ENCODE data around the gene GRAMD1B. TPM values are rescaled to one million over a fixed set of nuclear protein-coding genes. Genes with fewer than 3 reads are reported as not detected.

The GRAMD1B gene
- total RNA-seq, 1 donor from 2014 or later: 6.0 TPM

DNA sequence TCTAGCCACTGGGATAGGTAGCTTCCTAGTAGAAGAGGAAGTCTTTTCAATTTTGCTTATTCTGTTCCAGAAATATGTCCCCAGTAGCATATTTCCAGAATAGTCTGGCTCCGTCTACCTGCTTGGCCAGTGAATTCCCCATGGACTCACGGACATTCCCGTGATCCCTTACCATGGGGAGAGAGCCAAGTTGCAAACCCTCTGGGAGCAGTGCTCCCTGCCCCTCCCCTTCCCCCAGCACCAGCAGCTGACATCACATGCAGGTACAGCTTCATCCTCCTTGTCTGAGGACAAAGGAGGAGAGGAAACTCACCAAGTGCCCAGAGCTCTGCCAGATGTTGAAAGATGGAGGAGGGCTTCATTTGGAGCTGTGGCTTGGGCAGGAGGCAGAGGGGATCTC lies 61.2 kb downstream of the GRAMD1B start:
- no peak overlapping the region for H3K4me3 ChIP-seq (ENCODE audit: low read depth, low read length)
- DNase-seq (ENCODE audit: low read depth): no peak
- TF ChIP-seq, protein P1, sequence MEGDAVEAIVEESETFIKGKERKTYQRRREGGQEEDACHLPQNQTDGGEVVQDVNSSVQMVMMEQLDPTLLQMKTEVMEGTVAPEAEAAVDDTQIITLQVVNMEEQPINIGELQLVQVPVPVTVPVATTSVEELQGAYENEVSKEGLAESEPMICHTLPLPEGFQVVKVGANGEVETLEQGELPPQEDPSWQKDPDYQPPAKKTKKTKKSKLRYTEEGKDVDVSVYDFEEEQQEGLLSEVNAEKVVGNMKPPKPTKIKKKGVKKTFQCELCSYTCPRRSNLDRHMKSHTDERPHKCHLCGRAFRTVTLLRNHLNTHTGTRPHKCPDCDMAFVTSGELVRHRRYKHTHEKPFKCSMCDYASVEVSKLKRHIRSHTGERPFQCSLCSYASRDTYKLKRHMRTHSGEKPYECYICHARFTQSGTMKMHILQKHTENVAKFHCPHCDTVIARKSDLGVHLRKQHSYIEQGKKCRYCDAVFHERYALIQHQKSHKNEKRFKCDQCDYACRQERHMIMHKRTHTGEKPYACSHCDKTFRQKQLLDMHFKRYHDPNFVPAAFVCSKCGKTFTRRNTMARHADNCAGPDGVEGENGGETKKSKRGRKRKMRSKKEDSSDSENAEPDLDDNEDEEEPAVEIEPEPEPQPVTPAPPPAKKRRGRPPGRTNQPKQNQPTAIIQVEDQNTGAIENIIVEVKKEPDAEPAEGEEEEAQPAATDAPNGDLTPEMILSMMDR (conservative IDR thresholded peaks at IDR 0.05; ENCODE audit: low read depth, low read length): no peak

DNA sequence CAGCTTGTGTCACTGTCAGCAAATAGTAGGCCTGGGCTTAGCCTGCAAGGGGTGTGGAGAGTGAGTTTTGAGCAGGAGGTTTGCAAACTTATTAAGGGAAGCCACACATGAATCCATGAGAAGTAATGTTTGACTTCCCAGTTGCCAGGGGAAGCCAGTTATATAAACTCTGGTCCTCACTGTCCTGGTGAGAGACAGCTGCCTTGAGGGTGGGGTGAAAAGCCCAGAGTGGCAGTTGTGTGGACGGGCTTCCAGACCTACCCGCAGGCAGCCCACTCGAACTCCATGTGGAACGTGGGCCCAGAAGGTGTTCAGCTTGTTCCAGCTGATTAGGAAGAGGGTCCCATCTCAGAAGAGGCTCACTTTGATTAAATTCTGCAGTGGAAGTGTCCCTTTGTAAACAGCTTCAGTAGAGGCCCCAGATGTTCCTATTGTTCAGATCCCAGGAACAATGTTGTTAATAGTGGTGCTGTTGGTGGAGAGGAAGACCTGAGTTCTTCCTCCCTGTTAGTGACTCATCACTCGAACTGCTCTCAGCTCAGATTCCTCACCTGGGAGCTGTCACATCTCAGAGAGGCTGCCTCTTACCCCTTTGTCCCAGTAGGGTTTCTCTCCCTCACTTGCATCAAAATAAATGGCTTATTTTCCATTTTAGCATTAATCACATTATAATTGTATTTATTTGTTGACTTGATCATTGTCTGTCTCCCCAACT lies 63.4 kb downstream of the GRAMD1B start:
- TF ChIP-seq, protein P1 (conservative IDR thresholded peaks at IDR 0.05; ENCODE audit: low read depth, low read length): no peak
- DNase-seq (ENCODE audit: low read depth): no peak

DNA sequence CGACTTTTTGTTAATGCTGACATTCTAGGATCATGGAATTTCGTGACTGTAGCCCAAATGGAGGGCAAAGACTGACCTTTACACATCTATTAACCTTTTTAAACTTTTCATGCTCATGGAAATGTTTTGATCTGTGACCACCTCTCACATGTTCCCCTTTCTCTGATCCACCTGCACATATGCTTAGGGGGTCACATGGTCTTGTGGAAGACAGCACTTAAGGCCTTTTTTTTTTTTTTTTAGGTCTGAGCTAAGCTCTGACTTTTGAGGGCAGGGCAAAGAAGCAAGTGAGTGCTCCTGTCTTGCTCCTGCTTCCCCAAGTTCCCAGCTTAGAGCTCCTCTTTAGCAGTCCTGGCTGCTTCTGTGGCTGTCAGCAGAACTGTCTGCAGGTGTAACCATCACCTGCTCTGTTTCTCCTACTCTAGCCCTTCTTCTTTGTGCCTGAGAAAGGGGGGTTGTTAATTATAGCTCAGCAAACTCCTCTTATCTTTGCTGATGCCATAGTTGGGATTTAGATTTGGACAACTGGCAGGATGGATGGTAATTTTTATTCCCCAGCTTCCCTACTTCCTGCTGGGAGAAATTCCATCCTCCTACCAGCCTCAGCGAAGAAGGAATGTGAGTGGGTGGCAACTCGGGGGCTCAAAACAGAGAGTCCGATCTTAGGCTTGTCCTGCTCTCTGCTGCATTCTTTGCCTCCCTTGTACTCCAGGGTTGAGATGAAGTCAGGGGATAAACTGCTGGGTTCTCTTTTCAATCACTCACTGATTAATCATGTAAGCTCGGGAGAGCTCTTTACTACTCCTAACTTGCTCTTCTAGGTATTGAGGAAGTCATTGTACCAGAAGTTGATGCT lies 64.4 kb downstream of the GRAMD1B start:
- TF ChIP-seq, protein P1 (conservative IDR thresholded peaks at IDR 0.05; ENCODE audit: low read depth, low read length): no peak
- no peak for DNase-seq (ENCODE audit: low read depth)
- no peak overlapping the region for H3K4me3 ChIP-seq (ENCODE audit: low read depth, low read length)

More for the DNA sequence above, 63.4 kb downstream of the GRAMD1B start:
- H3K4me3 ChIP-seq (ENCODE audit: low read depth, low read length): no peak overlapping the region

DNA sequence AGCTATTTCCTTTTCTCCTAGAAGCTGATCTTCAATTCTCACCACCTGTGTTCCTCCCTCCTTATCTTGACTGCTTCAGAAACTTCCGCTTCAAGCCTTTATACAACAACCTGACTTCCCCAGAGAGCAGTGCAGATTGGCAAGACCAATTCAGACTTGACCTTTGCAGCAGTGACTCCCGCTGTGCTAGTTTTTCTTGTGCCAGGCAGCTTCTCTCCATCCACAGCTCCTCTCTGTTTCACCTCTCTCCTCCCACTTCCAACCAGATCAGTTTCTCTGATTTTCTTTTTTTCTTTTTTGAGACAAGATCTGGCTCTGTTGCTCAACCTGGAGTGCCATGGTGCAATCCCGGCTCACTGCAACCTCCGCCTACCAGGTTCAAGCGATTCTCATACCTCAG lies 74.3 kb downstream of the GRAMD1B start:
- no peak overlapping the region for H3K4me3 ChIP-seq (ENCODE audit: low read depth, low read length)
- TF ChIP-seq, protein P1 (conservative IDR thresholded peaks at IDR 0.05; ENCODE audit: low read depth, low read length): no peak
- DNase-seq (ENCODE audit: low read depth): no peak

DNA sequence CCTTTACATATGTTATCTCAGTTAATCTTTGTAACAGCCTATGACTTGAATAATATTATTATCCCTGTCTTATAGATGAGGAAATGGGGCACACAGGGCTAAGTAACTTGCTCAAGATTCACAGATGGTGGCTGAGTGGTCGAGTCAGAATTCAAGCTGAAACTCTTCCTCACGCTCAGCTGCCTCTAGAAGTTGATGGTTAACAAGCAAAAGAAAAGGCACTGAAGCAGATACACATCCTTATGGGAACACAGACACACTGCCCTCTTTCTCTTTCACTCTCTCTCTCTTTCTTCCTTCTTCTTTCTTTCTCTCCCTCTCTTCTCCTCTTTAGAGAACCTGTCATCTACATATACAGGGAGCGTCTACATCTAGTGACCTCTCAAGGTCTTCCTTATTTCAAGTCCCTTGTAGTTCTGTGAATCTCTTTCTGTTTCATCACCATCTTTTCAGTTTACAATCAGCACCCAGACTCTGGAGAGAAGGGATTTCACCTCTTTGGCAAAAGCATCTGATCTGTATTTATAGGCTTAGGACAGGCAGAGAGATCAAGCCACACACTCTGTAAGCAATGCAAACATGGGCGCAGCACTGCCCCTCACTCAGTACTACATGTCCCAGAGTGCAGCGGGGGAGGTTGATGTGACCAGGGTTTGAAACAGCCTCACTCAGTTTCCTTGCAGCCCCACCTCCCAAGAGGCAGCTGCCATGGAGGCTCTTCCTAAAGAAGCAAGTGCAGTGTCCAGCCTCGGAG lies 75.7 kb downstream of the GRAMD1B start:
- H3K4me3 ChIP-seq (ENCODE audit: low read depth, low read length): peak overlapping the region; percentile 38
- DNase-seq (ENCODE audit: low read depth): peak; percentile 51
- TF ChIP-seq, protein P1 (conservative IDR thresholded peaks at IDR 0.05; ENCODE audit: low read depth, low read length): no peak

DNA sequence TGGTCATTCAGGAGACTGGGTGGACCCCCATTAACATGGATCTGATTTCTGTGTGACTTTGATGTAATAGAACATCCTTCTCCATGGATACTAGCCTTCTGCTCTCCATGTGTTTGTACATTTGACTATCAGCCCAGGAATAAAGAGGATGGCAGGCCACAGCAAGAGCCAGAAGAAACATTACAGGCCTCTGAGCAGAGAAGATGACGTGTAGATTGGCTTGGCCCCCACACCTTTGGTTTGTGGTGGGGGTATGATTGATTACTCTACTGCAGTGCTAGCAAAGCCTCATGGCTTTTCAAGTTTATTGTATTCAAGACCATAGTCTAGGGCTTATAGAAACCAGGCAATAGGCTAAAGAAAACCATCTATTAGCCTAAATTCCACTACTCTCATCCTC lies 77.0 kb downstream of the GRAMD1B start:
- no peak for DNase-seq (ENCODE audit: low read depth)
- no peak overlapping the region for H3K4me3 ChIP-seq (ENCODE audit: low read depth, low read length)
- TF ChIP-seq, protein P1 (conservative IDR thresholded peaks at IDR 0.05; ENCODE audit: low read depth, low read length): no peak
